RPMI8226 (cell line): ENCODE results near the gene SLC25A27.
"Not testable (repeated sequence)": the region's sequence is repeated elsewhere in the genome, so short reads cannot be mapped to it uniquely, and the experiment has no call there.

Experiments
- DNase-seq: peaks from one replicate; pipeline ENCODE4 v3.0.0-alpha.2; 2015

Gene SLC25A27

GRCh38 chr6:46652603-46653438, at the start of gene SLC25A27, which contains the start of gene CYP39A1:
SLC25A27 (plus strand) TSS chr6:46652975; CDS start chr6:46653193, 218 bp downstream.
CYP39A1 (minus strand) TSS chr6:46652818; CDS start chr6:46652582, 236 bp downstream.
- peak; percentile 84 for DNase-seq

GRCh38 chr6:46605091-46605797, 47.5 kb upstream of the SLC25A27 start:
- DNase-seq, result no peak

- DNase-seq, result no peak
Measured at GRCh38 chr6:46606338-46606737, 46.4 kb upstream of the SLC25A27 start.

GRCh38 chr6:46610862-46611553, 41.8 kb upstream of the SLC25A27 start:
- no peak for DNase-seq

GRCh38 chr6:46612645-46613044, 40.1 kb upstream of the SLC25A27 start:
- DNase-seq, result no peak

GRCh38 chr6:46618726-46619125, 34.0 kb upstream of the SLC25A27 start:
- no peak for DNase-seq

GRCh38 chr6:46626228-46626909, 26.4 kb upstream of the SLC25A27 start:
- peak; percentile 15 for DNase-seq

- DNase-seq, result no peak
Measured at GRCh38 chr6:46626976-46627375, 25.8 kb upstream of the SLC25A27 start.

GRCh38 chr6:46628498-46628897, 24.3 kb upstream of the SLC25A27 start:
- DNase-seq, result no peak

- DNase-seq, result no peak
Measured at GRCh38 chr6:46628976-46629375, 23.8 kb upstream of the SLC25A27 start.

- DNase-seq, result no peak
Measured at GRCh38 chr6:46629691-46630090, 23.1 kb upstream of the SLC25A27 start.

GRCh38 chr6:46632053-46632452, 20.7 kb upstream of the SLC25A27 start:
- no peak for DNase-seq

GRCh38 chr6:46635462-46635861, 17.3 kb upstream of the SLC25A27 start:
- no peak for DNase-seq

GRCh38 chr6:46637145-46637544, 15.6 kb upstream of the SLC25A27 start:
- DNase-seq, result no peak

- no peak for DNase-seq
Measured at GRCh38 chr6:46637933-46638332, 14.8 kb upstream of the SLC25A27 start.

- no peak for DNase-seq
Measured at GRCh38 chr6:46638650-46639049, 14.1 kb upstream of the SLC25A27 start.

- DNase-seq, result no peak
Measured at GRCh38 chr6:46642928-46643751, 9.6 kb upstream of the SLC25A27 start.

- no peak for DNase-seq
Measured at GRCh38 chr6:46645265-46645664, 7.5 kb upstream of the SLC25A27 start.

- DNase-seq, result not testable (repeated sequence)
Measured at GRCh38 chr6:46648108-46648507, 4.7 kb upstream of the SLC25A27 start.

GRCh38 chr6:46648869-46649492, 3.8 kb upstream of the SLC25A27 start:
- DNase-seq, result no peak

- DNase-seq, result no peak
Measured at GRCh38 chr6:46651006-46651405, 1.8 kb upstream of the SLC25A27 start.
